NCI-H2107 treated with DMSO at 0.1 percent for 48 hours (cell line): ENCODE data around the gene PDE4D.
"Not testable (repeated sequence)": the region's sequence is repeated elsewhere in the genome, so short reads cannot be mapped to it uniquely, and the experiment has no call there.

Experiments
- DNase-seq: peaks from one replicate; lab custom pipeline; 2025; ENCODE audit not compliant: unreplicated experiment; lab: John Stamatoyannopoulos, UW

Gene PDE4D

DNA sequence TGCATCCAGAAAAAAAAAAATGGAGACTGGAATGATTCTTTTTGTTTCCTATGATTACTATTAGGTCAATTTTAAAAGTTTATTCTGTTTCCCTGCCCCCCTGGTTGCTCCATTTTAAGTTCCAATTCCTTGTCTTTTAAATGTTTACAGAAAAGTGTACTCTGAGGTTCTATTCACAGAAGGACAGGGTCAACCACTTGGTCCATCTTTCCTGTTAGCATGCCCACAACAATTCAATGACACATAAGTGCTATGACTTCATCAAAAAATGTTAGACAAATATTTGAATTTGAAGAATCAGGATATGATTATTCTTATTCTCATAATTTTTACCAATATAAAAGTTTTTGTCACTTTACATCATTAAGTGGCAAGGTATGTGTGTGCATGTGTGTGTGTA is 123.7 kb downstream of the PDE4D start:
- DNase-seq = no peak

DNA sequence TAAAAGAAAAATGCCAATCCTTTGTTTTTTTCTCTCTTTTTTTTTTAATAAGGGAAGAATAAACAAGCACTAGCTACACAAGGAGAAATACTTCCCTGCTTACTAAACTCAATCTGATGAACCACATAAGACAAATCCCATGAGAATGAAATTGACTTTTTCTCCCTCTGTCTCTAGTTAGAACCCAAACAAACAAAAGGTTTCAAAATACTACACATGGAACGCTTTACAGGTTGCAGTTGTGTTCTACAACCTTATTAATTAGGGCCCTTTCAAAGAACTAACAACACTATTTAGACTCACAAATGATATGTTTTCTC is 124.5 kb downstream of the PDE4D start:
- DNase-seq = no peak

DNA sequence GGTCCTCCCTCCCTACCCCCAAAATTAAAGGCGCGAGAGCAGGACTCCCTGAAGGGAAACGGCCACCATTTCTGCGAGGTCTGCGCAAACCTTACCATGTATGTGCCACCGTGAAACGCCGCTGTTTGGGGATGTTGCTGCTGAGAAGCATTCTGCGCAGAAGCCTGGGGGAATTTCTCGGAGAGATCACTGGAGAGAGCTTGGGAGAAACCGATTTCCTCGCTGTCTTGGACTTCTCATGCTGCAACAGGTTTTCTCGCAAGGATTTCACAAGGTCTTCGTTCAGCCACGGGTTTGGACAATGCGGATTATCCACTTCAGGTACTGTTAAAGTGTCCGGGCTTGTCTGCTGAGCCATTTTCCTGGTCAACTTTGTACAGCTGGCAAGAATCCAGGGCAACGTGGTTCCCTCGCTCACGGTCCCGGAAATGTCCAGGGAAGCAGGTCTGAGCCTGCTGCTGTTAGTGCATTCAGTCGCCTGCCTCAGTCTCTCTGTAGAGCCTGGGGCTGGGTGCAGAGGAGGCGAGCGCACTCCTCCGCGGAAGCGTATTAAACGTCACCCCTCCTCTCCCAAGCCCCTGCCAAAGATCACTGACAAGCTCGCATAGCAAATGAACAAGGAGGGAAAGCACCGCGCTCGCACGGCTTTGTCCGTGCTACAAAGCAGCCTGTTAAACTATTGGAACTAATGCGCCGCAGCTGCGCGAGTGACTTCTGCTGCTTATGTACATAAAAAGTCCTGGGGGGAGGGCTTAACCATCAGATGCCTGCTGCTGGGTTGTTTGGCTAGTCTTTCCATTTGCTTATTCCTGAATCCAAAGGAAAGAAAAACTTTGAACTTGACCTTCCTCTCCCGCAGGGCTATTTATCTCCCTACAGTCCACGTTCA is 125.1 kb downstream of the PDE4D start:
- peak; percentile 15 for DNase-seq

DNA sequence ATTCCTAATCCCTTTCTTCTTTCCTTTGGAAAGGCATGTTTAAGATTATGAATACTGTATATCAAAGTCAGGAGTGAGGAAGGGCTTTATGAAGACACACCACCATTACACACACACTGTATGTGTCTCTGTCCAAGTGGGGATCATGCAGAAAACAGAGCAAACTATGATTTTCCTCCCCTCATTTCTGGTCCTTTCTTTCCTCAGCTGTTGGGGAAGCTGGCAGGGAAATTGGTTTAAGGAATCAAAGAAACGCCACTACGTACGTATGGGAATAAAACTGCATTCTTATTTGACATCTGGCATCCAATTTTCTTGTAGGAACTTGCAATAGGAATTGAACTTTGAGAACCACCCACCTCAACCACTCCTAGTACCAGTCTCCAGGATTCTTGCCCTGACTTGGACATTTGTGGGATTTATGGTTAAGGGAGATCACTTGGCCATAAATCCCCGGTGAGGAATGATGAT is 125.8 kb downstream of the PDE4D start:
- DNase-seq = no peak

DNA sequence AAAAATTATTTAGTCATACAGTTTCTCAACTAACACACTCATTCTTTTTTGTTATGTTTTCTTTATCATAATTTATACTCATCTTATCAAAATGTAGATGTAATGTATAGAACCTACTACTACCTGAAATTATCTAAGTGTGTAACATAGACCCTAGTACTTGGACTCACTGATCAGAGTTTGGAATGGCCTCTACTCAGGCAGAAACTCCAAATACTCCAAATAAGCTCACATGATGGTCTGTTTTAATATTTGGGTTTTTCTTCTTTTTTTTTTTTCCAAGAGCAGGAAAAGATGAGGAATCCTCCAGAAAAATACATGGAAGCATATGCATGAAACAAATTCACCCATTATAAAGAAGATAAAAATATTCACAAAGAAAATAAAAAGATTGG is 126.3 kb downstream of the PDE4D start:
- DNase-seq = no peak

DNA sequence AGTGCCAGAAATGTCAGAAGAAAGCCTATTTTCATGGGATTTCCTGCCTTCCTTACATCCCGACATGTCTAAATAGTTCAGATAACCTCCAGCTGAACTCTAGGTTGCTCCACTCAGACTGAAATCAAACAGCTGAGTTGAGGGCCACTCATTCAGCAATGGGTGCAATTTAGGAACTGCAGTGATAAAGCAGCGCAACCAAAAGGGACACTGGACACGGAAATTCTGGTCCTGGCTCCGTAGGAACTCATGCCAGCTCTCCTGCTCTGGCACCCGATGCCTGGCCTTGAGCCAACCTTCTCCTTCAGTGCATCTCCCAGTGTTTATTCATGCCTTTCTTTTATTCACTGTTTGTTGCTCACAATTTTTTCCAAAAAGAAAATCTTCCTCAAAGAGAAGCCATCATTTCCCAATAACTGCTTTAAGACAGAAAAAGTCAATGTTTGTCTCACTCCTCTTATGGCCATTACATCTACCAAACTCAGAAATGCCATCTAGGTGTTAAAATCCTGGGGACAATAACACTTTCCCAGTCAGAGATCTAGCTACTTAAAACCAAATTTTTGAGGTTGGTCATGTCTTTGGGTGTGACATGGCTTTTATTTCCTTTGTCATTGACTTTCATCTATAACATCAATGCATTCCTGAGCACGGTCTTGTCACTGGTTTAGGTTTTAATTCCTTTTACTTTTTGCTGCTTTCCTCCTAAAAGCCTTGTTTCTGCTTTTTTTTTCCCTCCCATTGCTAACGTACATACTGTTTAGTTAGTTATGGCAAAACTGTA is 126.9 kb downstream of the PDE4D start:
- no peak for DNase-seq

DNA sequence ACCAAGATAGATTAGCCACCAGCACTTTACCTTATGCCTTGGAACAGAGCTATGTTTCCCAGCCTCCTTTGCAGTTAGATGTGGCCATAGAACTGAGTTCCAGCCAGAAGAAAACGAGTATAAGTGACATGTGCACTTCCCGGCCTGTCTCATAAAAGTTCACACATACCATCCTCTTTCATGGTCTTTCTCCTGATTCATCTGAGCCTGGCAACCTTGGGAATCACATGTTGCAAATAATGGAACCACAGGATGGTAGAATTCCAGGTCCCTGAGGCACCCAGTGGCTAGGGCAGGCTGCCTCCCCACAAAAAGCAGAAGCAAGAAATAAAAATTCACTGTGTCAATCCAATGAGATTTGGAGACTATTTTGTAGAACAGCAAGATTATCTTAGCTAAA is 128.1 kb downstream of the PDE4D start:
- DNase-seq = no peak

DNA sequence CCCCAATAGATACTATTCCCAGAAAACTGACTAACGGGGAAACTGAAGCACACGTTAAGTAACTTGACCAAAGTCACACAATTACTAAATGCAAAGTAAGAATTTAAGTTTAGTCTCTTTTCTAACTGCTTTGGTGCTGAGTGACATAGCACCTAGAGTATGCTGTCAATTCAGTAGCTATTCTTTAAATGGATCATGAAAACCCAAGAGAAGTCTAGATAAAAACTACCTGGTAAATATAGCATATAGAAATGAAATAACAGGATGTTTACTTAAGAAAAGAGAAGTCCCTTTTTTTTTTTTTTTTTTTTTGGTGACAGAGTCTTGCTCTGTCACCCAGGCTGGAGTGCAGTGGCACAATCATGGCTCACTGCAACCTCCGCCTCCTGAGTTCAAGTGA is 129.2 kb downstream of the PDE4D start:
- DNase-seq = no peak

DNA sequence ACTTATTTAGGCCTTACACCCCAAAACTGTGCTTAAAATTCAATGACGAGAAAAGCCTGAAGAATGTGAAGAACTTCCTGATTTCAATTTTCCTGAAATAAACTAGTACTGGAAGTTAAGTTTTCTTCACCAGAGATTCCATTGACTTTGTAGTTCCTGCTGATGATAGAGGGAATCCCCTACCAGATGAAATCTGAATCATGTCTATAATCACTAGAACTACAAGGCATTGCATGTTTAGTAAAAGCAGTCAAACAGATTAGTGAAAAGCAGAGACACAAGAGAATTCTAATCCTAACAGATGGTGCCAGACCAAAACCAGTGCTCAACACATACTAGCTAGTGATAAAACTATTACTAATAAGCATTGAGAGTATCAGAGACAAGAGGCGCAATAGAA is 130.0 kb downstream of the PDE4D start:
- no peak for DNase-seq

DNA sequence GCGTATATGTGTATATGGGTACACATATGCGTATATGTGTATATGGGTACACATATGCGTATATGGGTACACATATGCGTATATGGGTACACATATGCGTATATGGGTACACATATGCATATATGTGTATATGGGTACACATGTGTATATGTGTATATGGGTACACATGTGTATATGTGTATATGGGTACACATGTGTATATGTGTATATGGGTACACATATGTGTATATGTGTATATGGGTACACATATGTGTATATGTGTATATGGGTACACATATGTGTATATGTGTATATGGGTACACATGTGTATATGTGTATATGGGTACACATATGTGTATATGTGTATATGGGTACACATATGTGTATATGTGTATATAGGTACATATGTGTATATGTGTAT is 131.3 kb downstream of the PDE4D start:
- not testable (repeated sequence) for DNase-seq

DNA sequence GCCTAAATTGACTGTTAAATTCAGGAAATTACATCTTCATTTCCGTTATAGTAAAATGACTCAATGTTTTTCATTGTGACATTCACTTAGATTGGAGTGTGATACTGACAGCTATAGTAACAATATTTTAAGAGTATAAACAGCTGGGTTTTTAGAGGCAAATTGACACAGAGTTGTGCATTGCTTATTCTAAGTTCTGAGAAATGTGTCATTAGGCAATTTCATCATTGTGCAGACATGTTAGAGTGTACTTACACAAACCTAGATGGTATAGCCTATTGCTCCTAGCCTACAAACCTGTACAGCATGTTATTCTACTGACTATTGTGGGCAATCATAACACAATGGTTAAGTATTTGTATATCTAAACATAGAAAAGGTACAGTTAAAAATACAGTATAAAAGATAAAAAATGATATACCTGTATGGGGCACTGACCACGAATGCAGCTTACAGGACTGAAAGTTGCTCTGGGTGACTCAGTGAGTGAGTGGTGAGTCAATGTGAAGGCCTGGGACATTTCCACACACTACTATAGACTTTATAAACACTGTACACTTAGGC is 132.7 kb downstream of the PDE4D start:
- DNase-seq = no peak

DNA sequence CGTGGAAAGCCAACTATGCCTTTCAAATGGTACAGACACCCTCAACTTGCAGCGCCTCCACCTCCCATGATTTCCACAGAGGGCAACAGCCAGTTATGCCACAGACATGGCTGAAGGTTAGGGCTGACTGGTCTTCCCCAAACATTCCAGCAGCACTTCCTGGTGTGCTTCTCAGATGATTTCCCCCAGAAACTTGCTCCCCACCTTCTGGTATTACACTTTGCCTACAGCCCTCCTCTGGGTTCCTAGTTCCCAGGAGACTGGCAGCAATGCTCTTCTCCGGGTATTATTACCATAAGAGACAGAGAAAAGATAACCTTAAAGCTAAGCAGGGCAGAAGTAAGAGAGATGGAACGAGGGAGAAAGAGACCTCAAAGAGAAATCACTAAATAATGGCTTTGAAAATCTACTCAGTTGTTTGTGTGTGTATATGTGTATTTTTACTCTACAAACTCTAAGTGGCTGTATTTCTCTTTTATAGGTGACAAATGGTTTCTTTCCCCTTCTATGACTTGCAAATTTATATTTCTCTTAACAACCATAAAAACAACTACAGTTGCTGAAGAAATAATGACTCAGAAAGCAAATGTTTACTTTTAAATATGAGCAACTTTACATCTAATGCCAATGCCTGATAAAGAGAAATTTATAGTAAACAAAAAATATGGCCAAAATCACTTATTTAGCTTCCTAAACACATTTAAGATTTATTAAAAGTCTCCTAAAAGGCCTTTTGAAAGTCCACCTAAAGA is 133.8 kb downstream of the PDE4D start:
- DNase-seq = no peak

DNA sequence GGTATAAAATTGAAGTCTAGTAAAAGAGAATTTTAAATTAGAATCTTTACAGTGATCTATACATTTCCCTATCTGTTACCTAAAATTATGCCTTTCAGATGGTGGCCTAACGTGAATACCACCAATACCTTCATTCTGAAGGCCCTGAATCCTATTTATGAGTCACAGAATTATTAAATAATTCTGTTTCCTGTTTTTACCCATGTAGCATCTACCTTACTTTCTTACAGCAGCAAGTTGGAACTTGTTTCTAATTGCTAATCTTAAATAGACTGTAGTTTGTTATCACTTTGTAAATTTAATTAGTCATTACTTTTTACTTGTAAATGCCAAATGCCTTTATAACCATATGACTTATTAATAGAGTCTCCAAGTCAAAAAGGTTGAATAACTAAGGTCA is 135.0 kb downstream of the PDE4D start:
- DNase-seq = no peak

DNA sequence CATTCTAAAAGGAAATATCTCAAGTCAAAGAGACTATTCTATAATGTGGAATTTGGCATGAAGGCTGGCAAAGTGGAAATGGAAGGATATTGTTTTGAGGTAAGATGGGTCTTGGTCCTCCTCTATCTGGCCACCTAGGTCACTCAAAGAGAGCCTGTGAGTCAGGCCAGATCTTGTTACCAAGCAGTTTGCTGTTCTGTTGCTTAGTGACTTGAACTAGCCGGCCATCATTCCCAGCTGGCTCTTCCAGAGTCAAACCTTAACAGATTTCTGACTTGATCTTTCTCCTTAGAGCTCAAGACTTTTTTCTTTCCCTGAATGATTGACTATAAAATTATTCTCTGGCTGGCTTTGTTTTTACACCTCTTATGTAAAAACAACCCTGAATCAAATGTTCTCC is 136.1 kb downstream of the PDE4D start:
- DNase-seq = no peak

DNA sequence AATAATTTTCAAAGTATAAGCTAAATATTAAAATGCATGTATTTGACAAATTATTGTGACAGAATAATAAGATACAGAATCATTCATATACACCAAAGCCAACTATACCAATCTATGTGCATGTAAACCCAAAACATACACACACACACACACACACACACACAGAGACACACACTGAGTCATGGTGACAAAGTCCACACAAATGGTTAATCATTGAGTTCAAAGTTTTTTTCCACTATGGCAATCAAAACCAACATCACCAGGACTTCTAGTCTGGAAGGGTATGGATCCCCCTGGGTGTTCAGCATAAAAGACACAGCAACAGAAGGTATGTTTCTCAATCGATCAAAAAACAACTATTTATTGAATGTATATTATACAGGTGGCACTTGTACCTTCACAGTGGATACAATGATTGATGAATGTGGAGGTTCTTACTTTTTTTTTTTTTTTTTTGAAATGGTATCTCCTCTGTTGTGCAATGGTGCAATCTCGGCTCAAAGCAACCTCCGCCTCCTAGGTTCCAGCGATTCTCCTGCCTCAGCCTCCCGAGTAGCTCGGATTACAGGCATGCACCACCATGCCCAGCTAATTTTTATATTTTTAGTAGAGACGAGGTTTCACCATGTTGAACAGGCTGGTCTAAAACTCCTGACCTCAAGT is 137.0 kb downstream of the PDE4D start:
- no peak for DNase-seq

DNA sequence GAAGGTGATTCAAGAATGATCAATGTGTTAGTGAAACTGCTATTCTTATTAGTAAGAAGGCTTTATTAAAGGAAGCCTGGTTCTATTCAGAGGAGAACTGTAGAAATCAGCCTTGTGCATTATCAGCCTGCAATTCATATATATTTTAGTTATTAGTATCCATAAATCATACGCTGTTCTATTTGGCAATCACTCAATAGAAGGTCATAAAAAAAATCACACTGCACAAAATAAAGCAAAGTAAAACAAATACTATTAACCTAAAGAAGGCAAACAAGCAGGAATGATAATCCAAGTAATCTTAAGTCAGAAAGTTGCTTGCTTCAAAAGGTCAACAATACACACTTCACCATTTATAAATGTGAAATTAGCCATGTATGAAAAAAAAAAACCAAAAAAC is 138.1 kb downstream of the PDE4D start:
- DNase-seq = no peak

DNA sequence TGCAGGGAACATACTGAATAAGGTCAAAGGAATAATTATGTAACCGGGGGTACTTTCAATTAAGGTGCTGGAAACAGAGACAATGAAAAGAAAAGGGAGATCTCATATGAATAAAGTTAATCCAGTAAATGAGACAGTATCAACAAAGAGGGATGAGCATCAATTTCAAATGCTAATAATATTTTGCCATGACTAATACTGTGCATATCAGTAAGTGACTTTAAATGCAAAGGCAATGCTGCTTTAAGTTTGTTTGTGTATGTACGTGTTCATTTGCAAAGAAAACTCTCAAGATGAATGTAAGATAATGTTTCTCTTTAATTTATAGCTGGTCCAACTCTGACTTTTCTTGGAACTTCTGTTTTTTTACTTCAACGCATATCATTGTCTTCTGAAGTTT is 139.9 kb downstream of the PDE4D start:
- no peak for DNase-seq

DNA sequence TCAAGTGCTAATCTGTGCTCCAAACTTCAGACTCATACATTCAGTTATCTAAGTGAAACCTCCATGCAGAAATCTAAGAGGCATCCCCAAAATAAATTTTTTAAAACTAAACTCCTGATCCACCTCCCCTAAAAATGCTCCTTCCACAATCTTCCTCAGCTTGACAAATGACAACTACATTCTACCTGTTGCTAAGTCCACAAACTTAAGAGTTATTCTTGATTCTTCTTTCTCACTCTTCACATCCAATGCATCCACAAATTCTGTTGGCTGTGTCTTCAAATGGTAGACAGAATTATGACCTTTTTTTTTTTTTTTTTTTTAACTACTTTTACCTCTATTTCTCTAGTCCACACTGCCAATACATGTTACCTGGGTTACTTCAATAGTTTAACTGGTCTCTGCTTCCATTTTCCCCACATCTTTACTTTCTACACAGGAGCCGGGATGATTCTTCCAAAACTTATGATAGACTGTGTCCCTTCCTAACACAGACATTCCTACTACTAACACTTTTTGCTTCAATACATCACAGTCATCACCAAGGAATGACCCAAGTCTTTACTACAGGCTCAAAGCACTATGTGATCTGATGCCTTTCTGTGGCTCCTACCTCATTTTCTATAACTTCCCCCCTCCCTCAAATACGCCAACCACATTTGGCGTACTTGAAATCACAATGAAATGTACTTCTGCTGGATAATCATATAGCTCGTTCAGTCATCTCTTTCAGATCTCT is 143.6 kb downstream of the PDE4D start:
- DNase-seq = no peak

DNA sequence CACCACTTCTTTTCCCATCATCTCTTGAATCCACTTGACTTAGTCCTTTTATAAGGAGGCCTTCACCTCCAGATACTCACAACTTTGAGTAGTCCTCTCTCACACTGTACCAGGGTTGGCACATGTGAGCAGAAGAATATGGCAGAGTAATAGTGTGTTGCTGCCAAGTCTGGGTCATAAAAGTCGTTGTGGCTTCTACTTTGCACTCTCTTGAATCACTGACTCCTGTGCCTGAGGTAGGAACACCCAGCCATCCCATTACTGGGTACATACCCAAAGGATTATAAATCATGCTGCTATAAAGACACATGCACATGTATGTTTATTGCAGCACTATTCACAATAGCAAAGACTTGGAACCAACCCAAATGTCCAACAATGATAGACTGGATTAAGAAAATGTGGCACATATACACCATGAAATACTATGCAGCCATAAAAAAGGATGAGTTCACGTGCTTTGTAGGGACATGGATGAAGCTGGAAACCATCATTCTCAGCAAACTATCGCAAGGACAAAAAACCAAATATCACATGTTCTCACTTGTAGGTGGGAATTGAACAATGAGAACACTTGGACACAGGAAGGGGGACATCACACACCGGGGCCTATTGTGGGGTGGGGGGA is 145.4 kb downstream of the PDE4D start:
- DNase-seq = not testable (repeated sequence)
